Kidney glomerular epithelial cell (primary cell): ENCODE data around the gene C20orf96.

ENCODE experiments used
- DNase-seq: peaks from one replicate; lab custom pipeline; 2025; lab: John Stamatoyannopoulos, UW

The C20orf96 gene

DNA sequence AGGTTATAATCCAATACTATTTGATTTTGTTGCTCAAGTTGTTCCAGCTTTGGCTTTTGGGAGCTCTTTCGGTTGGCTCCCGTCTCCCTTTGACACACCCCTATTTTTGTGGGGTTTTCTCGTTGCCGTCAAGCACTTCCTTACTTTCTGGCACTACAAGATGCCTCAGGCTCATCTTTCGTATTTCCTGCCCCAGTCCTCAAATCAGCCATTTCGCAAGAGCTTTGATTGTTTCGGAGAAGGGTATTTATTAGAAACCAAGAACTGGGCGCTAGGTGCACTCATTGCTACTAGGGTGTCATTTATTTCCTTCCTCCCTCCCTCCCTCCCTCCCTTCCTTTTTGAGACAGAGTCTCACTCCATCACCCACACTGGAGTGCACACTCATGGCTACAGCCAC, 21.5 kb upstream of the C20orf96 start:
- DNase-seq = no peak

- no peak for DNase-seq
These were observed 21.1 kb upstream of the C20orf96 start for GRCh38 chr20:311609-312008.

- DNase-seq = no peak
These were observed 20.1 kb upstream of the C20orf96 start for GRCh38 chr20:310645-311044.

DNA sequence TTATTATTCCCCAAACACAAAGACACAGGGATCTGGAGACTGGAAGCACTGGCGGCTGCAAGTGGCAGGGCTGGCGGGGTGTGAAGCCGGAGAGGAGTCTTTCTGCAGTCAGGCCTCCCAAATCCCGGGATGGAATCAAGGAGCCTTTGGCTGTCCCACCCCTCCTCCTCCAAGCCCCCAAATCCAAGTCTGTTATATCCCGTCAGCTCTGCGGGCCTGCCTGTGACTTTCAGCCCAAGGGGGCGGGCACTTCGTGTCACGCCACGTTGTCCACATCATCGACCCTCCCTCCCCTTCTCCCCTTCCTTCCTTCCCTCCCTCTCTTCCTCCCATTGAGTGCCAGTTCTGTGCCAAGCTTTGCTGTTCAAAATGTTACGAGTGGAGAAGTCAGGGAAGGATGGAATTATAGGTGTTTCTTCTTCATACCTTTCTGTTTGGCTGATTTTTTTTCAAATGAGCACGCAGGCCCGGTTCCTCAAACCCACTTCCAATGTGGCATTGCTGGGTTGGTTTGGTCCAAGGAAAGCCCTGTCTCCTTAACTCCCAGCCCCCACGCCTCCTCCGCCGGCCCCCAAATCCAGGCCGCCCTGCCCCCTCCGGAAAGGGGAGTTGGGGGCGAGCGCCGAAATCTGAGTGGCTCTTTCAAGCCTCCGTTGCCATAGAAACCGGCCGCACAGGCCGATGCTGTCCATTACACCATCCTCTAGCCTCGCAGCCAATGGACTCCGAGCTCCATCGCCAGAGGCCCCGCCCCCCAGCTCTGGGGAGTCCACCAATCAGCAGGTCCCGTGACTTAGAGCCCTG, 19.5 kb upstream of the C20orf96 start:
- DNase-seq = peak; percentile 93

GRCh38 chr20:309306-309840, 18.8 kb upstream of the C20orf96 start:
- no peak for DNase-seq

- no peak for DNase-seq
These were observed 18.0 kb upstream of the C20orf96 start for GRCh38 chr20:308427-309038.

DNA sequence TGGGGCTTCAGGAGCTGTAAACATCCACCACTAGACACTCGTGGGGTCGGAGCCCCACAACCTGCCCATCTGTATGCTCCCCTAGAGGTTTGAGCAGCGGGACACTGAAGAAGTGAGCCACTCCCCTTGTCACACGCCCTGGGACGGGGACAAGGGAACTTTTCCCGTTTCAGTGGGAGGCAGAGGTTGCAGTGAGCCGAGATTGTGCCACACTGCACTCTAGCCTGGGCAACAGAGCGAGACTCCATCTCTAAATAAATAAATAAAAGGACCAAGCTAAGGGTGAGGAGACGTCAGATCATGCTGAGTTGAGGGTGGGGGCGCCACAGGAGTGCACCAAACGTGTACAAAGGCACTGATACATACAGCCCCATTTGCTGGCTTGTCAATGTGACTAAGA, 15.2 kb upstream of the C20orf96 start:
- DNase-seq = no peak

- DNase-seq = no peak
These were observed 11.6 kb upstream of the C20orf96 start for GRCh38 chr20:301886-302848.

GRCh38 chr20:300345-300990, 9.9 kb upstream of the C20orf96 start:
- no peak for DNase-seq

- DNase-seq = no peak
These were observed 8.3 kb upstream of the C20orf96 start for GRCh38 chr20:298776-299391.

DNA sequence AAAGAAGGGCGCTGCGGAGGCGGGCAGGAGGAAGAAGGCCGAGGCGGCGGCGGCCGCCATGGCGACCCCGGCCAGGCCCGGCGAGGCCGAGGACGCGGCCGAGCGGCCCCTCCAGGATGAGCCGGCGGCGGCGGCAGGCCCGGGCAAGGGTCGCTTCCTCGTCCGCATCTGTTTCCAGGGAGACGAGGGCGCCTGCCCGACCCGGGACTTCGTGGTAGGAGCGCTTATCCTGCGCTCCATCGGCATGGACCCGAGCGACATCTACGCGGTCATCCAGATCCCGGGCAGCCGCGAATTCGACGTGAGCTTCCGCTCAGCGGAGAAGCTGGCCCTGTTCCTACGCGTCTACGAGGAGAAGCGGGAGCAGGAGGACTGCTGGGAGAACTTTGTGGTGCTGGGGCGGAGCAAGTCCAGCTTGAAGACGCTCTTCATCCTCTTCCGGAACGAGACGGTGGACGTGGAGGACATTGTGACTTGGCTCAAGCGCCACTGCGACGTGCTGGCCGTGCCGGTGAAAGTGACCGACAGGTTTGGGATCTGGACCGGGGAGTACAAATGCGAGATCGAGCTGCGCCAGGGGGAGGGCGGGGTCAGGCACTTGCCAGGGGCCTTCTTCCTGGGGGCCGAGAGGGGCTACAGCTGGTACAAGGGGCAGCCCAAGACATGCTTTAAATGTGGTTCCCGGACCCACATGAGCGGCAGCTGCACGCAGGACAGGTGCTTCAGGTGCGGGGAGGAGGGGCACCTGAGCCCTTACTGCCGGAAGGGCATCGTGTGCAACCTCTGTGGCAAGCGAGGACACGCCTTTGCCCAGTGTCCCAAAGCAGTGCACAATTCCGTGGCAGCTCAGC, 7.6 kb upstream of the C20orf96 start:
- DNase-seq = peak; percentile 10

- peak; percentile 61 for DNase-seq
These were observed 6.8 kb upstream of the C20orf96 start, which contains the start of gene ZCCHC3 for GRCh38 chr20:297098-297924. TSS of gene ZCCHC3 (plus strand) at chr20:297570. CDS start at chr20:297587, 17 bp downstream.

DNA sequence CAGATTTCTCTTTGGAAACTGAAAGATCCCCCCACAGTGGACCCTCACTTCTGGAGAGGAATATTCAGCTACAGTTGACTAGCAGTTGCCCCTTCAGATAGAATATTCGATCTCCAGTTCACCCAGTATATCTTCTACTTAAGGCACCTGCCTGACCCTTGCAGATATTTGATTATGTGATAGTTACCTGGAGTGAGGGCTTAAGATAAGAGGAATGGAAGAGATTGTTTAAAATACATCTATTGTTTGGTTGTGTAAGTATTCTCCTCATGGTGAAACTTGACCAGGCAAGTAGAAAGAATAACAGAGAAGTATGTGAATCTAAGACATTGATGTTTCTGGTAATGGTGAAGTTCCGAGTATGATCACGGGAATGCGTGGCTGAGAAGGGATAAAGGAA, 5.3 kb upstream of the C20orf96 start:
- DNase-seq = no peak

DNA sequence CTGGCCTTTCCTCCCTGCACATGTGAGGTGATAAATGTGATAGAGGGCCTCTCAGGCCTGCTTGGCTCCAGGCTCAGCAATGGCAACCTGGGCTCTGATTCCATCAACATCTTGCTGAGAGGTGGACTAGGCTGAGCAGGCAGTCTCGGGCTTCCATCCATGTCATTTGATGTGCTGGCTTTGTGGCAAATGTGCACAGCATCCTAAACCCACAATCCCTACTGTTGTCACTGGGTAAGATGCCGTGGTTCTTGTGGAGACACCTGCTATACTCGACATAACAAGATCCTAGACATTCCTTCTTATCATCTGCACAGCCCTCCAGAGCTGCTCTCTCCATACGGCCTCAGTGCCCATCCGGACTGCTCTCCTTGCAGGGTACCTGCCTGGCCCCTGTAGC, 4.1 kb upstream of the C20orf96 start:
- DNase-seq = no peak

GRCh38 chr20:289693-290083, 862 bp downstream of the C20orf96 start:
- DNase-seq = no peak

DNA sequence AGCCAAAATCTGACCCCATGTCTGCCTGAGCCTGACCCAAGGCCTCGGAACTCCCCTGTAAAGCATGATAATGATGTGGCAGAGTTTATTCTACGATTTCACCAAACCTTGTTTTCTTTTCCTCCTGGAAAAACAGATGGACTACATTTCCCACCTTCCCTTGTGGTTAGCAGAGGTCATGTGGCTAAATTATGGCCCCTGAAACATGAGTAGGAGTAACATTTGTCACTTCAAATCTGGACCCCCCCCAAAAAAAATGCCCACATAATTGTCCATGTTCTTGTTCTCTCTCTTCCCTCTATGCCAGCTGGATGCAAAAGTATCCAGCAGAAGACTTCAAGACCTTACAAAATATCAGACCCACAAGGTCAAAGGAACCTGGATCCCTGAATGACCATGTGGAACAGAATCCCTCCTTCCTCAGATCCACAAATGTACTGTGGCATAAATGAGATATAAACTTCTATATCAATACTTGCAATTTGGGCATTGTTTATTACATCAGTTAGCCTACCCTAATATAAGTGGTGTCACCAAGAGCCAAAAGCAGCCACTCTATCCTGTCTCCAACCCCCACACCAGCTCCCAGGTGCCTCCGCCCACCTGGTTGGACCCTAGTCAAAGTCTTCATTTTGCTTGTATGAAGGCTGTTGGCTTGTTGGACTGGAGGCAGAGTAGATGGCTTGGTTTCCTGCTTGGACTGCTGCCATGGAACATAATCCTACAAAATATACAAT, 1.4 kb downstream of the C20orf96 start:
- no peak for DNase-seq

- DNase-seq = no peak
These were observed 4.0 kb downstream of the C20orf96 start for GRCh38 chr20:286508-286907.

GRCh38 chr20:284172-284571, 6.4 kb downstream of the C20orf96 start:
- no peak for DNase-seq
